ENCODE results near the gene DYNLT1. TPM values are rescaled to one million over a fixed set of nuclear protein-coding genes. Genes with fewer than 3 reads are reported as not detected.
"Not testable (repeated sequence)": the region's sequence is repeated elsewhere in the genome, so short reads cannot be mapped to it uniquely, and the experiment has no call there.

DYNLT1 gene
- total RNA-seq, 2 experiments from 2014 or later: 29.3 to 49.2 TPM

DNA sequence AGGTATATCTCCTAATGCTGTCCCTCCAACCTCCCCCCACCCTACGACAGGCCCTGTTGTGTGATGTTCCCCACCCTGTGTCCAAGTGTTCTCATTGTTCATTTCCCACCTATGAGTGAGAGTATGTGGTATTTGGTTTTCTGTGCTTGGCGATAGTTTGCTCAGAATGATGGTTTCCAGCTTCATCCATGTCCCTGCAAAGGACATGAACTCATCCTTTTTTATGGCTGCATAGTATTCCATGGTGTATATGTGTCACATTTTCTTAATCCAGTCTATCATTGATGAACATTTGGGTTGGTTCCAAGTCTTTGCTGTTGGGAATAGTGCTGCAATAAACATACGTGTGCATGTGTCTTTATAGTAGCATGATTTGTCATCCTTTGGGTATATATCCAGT, 29.9 kb downstream of the DYNLT1 start:
- BruUV-seq (replicated peaks); POLR2A ChIA-PET; H3K4me2 ChIP-seq (ENCODE audit: low read length); H3K79me2 ChIP-seq (ENCODE audit: insufficient read depth, low read depth, low read length); H3K4me1 ChIP-seq (ENCODE audit: insufficient read depth, low read length, poor library complexity, severe bottlenecking); H3K4me3 ChIP-seq (ENCODE audit: low read depth, low read length, poor library complexity, severe bottlenecking); H2AFZ ChIP-seq (ENCODE audit: low read length); H4K20me1 ChIP-seq (ENCODE audit: insufficient read depth, low read length); H3K9me2 ChIP-seq (ENCODE audit: insufficient read depth, low read length); intact Hi-C loops (cut with micrococcal nuclease; ENCODE audit: unreplicated experiment); H3K9me3 ChIP-seq (ENCODE audit: low read length); H3K27ac ChIP-seq (ENCODE audit: low read depth, low read length, poor library complexity, severe bottlenecking); CTCF ChIA-PET (ENCODE audit: unreplicated experiment); DNase-seq (ENCODE audit: low spot score): not testable (repeated sequence)
- H3K36me3 ChIP-seq (ENCODE audit: insufficient read depth, low read length): peaks cover 44% of the 10 kb centered on the region

DNA sequence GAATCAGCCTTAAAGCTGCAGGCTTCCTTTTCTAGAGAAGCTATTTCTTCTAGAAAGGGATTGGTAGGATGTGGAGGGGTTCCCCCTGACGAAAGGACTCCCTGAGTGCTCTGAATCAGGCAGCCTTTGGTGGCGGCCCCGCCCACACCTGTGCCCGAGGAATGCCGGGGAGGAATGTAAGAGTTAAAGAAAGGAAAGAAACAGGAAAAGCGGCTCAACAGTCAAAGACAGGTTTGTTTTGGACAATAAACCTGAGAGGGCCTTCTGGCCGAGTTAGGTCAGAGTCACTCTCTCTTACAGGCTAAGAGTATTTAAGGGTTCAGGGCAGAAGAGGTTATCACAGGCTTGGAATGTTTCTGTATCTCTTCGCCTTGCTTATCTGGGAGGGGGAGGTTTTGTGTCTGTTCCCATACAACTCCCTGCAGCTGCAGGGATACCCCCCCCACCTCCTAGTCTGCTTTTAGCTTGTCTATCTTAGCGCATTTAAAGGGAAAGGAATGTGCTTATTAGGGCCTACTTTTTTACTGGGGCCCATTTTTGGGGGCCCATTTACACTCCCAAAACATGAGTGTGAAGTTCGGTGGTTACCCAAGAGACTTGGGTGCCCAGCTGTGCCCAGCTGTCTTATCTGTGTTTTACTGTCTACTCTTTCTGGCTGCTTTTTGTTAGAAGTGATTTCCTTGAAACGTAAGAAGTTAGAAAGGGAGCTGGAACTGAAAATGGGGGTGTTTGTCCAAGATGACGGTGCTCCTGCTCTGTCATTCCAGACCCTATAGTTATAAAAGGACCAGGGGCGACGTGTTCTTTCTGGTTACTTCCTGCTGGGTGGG, 32.8 kb downstream of the DYNLT1 start:
- Histone ChIP-seq H3K27ac (ENCODE audit: low read depth, low read length, poor library complexity, severe bottlenecking) (no peak overlapping the region), H3K9me2 (ENCODE audit: insufficient read depth, low read length) (no peaks in the 10 kb centered on the region), H3K36me3 (ENCODE audit: insufficient read depth, low read length) (peaks cover 59% of the 10 kb centered on the region), H2AFZ (ENCODE audit: low read length) (no peak overlapping the region), H3K9me3 (ENCODE audit: low read length) (no peaks in the 10 kb centered on the region), H3K4me1 (ENCODE audit: insufficient read depth, low read length, poor library complexity, severe bottlenecking) (no peaks in the 10 kb centered on the region), H3K79me2 (ENCODE audit: insufficient read depth, low read depth, low read length) (no peaks in the 10 kb centered on the region), H3K4me2 (ENCODE audit: low read length) (no peak overlapping the region), H3K4me3 (ENCODE audit: low read depth, low read length, poor library complexity, severe bottlenecking) (no peak overlapping the region), H4K20me1 (ENCODE audit: insufficient read depth, low read length) (no peaks in the 10 kb centered on the region)
- TF ChIP-seq, protein P1, sequence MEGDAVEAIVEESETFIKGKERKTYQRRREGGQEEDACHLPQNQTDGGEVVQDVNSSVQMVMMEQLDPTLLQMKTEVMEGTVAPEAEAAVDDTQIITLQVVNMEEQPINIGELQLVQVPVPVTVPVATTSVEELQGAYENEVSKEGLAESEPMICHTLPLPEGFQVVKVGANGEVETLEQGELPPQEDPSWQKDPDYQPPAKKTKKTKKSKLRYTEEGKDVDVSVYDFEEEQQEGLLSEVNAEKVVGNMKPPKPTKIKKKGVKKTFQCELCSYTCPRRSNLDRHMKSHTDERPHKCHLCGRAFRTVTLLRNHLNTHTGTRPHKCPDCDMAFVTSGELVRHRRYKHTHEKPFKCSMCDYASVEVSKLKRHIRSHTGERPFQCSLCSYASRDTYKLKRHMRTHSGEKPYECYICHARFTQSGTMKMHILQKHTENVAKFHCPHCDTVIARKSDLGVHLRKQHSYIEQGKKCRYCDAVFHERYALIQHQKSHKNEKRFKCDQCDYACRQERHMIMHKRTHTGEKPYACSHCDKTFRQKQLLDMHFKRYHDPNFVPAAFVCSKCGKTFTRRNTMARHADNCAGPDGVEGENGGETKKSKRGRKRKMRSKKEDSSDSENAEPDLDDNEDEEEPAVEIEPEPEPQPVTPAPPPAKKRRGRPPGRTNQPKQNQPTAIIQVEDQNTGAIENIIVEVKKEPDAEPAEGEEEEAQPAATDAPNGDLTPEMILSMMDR (conservative IDR thresholded peaks at IDR 0.05; ENCODE audit: low read length): no peak
- TF ChIP-seq EZH2phosphoT487 (IDR thresholded peaks at IDR 0.05; ENCODE audit: borderline replicate concordance, low read depth, low read length): no peak
- no TSS peak for BruUV-seq (replicated peaks)
- no peak for DNase-seq (ENCODE audit: low spot score)
- ChIA-PET CTCF (ENCODE audit: unreplicated experiment) (no interaction called here), POLR2A (no interaction called here)
- intact Hi-C loops (cut with micrococcal nuclease; ENCODE audit: unreplicated experiment): no loop called here

DNA sequence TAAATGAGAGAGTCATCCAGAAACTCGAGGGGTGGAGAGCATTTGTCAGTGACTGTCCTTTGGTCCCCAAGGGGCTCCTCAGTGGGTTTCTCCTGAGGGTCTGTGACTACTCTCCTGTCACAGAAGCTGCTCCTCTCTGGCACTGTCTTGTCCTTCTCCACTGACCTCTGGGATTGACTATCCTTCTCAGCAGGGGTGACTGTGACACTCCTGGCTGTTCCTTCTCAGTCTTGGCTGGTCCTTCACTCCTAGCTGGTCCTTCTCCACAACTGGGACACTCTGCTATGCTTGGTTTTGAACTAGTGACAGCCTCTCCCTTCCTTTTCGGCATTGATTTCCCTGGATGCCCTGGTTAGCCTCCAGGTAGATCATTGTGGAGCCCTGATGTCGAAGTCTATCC, 33.5 kb downstream of the DYNLT1 start:
- H3K27ac ChIP-seq (ENCODE audit: low read depth, low read length, poor library complexity, severe bottlenecking): no peak overlapping the region
- H2AFZ ChIP-seq (ENCODE audit: low read length): no peak overlapping the region
- ChIA-PET POLR2A (no interaction called here), CTCF (ENCODE audit: unreplicated experiment) (no interaction called here)
- no peaks in the 10 kb centered on the region for H3K9me3 ChIP-seq (ENCODE audit: low read length)
- intact Hi-C loops (cut with micrococcal nuclease; ENCODE audit: unreplicated experiment): no loop called here
- TF ChIP-seq, protein P1 (conservative IDR thresholded peaks at IDR 0.05; ENCODE audit: low read length): no peak
- no peak for TF ChIP-seq EZH2phosphoT487 (IDR thresholded peaks at IDR 0.05; ENCODE audit: borderline replicate concordance, low read depth, low read length)
- no peaks in the 10 kb centered on the region for H3K4me1 ChIP-seq (ENCODE audit: insufficient read depth, low read length, poor library complexity, severe bottlenecking)
- DNase-seq (ENCODE audit: low spot score): no peak
- no peak overlapping the region for H3K4me2 ChIP-seq (ENCODE audit: low read length)
- no peaks in the 10 kb centered on the region for H3K79me2 ChIP-seq (ENCODE audit: insufficient read depth, low read depth, low read length)
- H3K4me3 ChIP-seq (ENCODE audit: low read depth, low read length, poor library complexity, severe bottlenecking): no peak overlapping the region
- H3K9me2 ChIP-seq (ENCODE audit: insufficient read depth, low read length): no peaks in the 10 kb centered on the region
- BruUV-seq (replicated peaks): no TSS peak
- H3K36me3 ChIP-seq (ENCODE audit: insufficient read depth, low read length): peaks cover 65% of the 10 kb centered on the region
- H4K20me1 ChIP-seq (ENCODE audit: insufficient read depth, low read length): no peaks in the 10 kb centered on the region
